ENCODE measurements around the gene SH3GL3.

Gene SH3GL3

DNA sequence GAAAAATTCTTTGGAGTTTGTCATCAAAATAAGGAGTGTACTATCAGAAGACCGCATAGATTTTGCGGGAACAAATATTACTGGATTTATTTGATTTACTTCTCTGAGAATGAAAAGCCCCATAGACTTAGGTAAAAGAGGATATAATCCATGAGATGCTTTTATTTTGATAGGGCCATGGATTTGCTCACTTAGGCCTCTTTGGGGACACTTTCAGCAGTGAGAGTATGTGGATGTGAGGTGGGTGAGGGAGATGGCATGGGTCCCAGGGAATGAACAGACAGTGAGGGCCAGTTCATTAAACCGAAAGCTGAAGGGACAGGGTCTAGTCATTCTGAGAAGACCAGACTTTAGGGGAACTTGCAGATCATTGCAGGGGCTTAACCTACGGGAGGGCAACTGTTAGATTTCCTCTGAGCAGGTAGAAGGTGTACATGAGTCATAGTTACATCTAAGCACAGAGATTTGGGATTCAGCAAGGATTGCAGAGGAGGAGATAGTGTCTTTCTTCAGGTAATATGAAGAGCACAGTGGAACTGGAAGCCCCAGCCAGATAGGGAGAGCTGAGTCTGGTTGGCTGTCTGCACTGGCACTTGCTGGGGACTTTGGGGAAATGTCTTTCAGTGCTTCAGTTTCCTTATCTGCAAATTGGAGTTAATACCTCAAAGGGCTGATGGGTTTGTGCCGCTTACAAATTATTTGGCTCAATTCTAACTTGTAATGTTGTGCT, 30.8 kb downstream of the SH3GL3 start:
- peak; percentile 9 for DNase-seq (ENCODE audit: low read depth)
- TF ChIP-seq, protein P1, sequence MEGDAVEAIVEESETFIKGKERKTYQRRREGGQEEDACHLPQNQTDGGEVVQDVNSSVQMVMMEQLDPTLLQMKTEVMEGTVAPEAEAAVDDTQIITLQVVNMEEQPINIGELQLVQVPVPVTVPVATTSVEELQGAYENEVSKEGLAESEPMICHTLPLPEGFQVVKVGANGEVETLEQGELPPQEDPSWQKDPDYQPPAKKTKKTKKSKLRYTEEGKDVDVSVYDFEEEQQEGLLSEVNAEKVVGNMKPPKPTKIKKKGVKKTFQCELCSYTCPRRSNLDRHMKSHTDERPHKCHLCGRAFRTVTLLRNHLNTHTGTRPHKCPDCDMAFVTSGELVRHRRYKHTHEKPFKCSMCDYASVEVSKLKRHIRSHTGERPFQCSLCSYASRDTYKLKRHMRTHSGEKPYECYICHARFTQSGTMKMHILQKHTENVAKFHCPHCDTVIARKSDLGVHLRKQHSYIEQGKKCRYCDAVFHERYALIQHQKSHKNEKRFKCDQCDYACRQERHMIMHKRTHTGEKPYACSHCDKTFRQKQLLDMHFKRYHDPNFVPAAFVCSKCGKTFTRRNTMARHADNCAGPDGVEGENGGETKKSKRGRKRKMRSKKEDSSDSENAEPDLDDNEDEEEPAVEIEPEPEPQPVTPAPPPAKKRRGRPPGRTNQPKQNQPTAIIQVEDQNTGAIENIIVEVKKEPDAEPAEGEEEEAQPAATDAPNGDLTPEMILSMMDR (IDR thresholded peaks at IDR 0.05; ENCODE audit: insufficient read depth, low read depth, low read length, missing control alignments) = no peak
- no peak overlapping the region for H3K4me3 ChIP-seq (ENCODE audit: low read depth, low read length)

DNA sequence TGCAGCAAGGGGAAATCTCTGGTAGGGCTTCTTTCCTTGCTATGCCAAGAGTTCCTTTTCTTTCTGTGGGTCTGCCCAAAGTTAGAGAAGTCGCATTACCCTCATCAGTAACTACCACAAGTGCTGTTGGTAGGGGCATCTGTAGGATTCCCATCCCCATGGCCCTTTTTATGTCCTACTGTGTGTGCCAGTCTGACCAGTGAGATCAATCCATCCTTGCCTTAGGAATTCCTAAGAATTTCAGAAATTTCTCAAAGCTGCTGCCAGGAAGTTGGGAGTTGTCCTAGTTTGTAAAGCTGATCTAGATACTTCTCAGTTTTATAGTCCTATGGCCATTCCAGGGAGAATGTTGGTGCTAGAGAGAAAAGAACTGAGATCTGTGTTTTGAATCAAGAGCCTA, 36.5 kb downstream of the SH3GL3 start:
- no peak overlapping the region for H3K4me3 ChIP-seq (ENCODE audit: low read depth, low read length)
- TF ChIP-seq, protein P1 (IDR thresholded peaks at IDR 0.05; ENCODE audit: insufficient read depth, low read depth, low read length, missing control alignments) = no peak

DNA sequence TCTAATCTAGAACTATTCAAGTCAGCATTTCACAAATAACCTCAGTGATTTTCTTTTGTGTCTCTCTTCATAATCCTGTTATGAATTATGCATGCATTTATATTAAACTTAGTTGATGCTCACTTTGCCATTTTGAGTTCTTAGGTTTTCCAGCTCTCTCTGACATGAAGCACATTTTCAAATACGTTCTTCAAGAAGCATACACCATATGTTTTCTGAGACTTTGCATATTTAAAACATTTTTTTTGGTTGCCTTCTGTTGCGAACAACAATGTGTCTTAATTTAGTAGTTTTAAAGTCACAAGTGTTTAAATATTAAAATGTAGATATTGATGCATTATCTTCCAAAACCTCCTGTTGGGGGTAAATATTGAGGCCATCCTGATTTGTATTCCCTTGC, 37.5 kb downstream of the SH3GL3 start:
- TF ChIP-seq, protein P1 (IDR thresholded peaks at IDR 0.05; ENCODE audit: insufficient read depth, low read depth, low read length, missing control alignments) = no peak
- no peak for DNase-seq (ENCODE audit: low read depth)
- no peak overlapping the region for H3K4me3 ChIP-seq (ENCODE audit: low read depth, low read length)

More for the DNA sequence above, 36.5 kb downstream of the SH3GL3 start:
- DNase-seq (ENCODE audit: low read depth) = no peak

DNA sequence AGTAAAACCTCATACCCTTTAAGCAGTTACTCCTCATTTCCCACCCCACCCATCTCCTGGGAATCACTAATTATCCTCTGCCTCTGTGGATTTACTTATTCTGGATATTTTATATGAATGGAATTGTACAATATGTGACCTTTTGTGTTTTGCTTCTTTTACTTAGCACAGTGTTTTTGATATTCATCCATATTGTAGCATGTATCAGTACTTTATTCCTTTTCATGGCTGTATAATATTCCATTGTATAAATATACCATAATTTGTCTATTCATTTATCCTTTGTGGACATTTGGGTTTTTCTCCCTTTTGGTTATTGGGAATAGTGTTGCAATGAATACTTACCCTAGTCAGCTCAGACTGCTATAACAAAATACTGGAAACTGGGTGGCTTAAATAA, 39.2 kb downstream of the SH3GL3 start:
- TF ChIP-seq, protein P1 (IDR thresholded peaks at IDR 0.05; ENCODE audit: insufficient read depth, low read depth, low read length, missing control alignments) = no peak
- H3K4me3 ChIP-seq (ENCODE audit: low read depth, low read length) = no peak overlapping the region
- no peak for DNase-seq (ENCODE audit: low read depth)

DNA sequence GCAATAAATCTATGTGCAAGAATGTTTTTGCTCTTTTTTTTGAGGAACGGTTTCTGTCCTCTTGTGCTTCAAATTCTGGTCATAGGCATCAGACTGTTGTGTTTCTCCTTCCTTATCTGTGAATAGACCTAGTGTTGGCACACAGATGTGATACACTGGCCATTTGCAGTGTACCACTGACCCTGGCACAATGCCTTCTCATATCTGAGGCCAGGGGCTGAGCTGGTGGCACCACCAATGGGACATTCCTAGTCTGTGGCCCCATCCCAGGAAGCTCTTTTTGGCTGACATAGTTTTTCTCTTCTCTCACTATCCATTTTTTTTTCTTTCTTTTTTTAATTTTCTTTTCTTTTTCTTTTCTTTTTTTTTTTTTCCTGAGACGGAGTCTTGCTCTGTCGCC, 40.4 kb downstream of the SH3GL3 start:
- H3K4me3 ChIP-seq (ENCODE audit: low read depth, low read length) = no peak overlapping the region
- TF ChIP-seq, protein P1 (IDR thresholded peaks at IDR 0.05; ENCODE audit: insufficient read depth, low read depth, low read length, missing control alignments) = no peak
- DNase-seq (ENCODE audit: low read depth) = no peak

DNA sequence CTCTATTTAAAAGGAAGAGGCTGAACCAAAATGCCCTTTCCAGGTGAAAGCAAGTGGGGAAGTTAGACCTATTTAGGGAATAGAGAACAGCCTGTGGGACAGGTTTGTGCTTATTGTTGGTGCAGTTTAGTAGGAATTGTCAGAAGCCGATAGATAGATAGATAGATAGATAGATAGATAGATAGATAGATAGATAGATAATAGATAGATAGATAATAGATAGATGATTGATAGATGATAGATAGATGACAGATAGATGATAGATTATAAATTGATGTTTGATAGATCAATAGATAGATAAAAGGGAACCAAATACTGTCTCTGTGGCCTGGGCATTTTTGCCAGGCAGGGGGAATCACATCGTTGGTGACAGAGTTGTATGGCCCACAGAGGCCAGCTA, 42.5 kb downstream of the SH3GL3 start:
- no peak for DNase-seq (ENCODE audit: low read depth)
- no peak overlapping the region for H3K4me3 ChIP-seq (ENCODE audit: low read depth, low read length)
- TF ChIP-seq, protein P1 (IDR thresholded peaks at IDR 0.05; ENCODE audit: insufficient read depth, low read depth, low read length, missing control alignments) = no peak

DNA sequence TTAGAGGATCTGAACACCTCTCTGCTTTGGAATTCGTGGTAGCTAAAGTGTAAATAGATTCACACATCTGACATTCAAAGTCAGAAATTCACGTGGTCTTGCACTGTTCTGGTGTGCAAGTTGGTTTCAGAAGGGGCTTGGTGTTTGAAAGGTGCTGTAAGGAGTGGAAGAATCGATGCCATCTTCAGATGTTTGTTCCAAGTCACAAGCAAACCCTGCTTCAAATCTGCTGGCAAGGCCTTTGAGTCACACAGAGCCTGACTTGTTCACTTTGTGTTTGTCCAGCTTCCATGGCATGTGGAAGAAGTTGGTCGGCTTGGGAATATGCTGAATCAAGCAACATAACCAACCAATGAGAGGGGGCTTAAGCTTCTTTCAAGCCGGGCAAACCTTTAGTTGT, 44.3 kb downstream of the SH3GL3 start:
- no peak for DNase-seq (ENCODE audit: low read depth)
- H3K4me3 ChIP-seq (ENCODE audit: low read depth, low read length) = no peak overlapping the region
- TF ChIP-seq, protein P1 (IDR thresholded peaks at IDR 0.05; ENCODE audit: insufficient read depth, low read depth, low read length, missing control alignments) = no peak
